Iris pigment epithelial cell (primary cell): Measurements from ENCODE around the gene TP53AIP1.

Source experiments
- DNase-seq: peaks from one replicate; pipeline ENCODE4 v3.0.0-alpha.2; 2011; ENCODE audit warnings: low read depth

The TP53AIP1 gene

GRCh38 chr11:128943428-128943976 is 831 bp upstream of the TP53AIP1 start:
- no peak for DNase-seq

DNA sequence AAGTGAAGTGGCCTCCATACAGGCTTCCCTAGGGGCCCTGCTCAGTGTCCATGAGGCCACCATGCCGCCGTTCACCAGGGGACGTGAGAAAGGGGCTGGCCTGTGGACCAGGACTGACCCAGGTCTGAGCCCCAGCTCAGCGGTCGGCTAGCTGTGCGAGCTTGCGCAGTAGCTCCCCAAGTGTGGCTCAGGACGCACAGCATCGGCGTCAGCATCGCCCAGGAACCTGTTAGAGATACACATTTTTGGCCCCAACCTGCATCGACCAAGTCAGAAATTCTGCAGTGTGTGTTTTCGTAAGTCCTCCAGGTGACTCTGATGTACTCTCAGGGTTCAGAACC is 429 bp downstream of the TP53AIP1 start:
- DNase-seq: no peak

GRCh38 chr11:128941573-128942271 is 949 bp downstream of the TP53AIP1 start:
- DNase-seq: no peak

DNA sequence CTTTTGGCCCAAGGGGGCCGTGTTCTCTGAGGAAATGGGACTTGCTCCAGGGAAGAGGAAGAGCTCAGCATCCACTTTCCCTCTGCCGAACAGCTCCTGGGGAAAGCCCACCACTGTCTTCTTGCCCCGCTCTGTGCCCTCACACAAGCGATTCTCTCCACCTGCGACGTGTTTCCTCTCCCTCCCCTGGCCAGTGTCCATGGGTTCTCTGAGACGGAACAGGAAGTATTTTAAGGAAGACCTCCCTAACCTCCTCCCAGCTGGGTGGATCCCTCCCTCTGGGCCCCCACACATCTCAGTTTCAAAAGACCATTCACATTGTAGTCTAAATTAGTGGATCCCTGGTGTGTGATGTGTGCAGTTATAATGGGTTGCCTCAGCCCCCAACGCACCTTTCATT is 1.6 kb downstream of the TP53AIP1 start:
- DNase-seq: no peak

GRCh38 chr11:128940603-128941002 is 2.1 kb downstream of the TP53AIP1 start:
- no peak for DNase-seq

- DNase-seq: no peak
These were observed 2.5 kb downstream of the TP53AIP1 start for GRCh38 chr11:128940156-128940555.

GRCh38 chr11:128939591-128939990 is 3.1 kb downstream of the TP53AIP1 start:
- DNase-seq: no peak

DNA sequence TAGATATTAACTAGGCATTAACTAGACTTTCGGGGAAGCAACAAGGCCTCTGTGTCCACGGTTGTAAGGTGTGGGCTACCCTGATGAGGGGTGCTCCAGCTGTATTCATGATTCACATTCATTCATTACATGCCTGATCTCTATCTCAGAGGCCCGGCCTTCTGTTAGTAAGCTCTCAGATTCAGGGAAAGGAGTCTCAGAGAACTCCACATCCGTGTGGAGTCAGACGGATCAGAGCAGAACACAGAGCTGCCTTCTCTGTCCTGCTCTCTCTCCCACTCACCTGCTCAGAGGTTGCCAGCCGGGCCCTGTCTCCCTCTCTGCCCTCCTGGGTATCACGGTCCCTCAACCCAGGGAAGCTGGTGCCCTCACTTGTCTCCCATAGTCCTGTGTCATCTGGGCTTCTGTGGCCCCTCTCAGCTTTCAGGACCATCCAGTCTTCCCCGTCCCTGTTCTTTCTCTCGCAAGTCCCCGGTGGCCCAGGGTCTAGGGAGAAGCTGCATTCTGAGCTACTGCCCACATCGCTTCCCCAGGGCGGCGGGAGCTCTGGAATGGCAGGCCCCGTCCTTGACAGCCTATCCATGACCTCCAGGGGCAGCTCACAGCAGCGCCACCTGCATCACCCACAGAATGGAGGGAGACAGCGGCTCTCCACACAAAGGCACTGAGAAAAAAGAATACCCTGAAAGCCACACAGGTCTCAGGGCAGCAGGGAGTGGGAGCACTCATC is 4.3 kb downstream of the TP53AIP1 start:
- no peak for DNase-seq

- DNase-seq: no peak
These were observed 5.2 kb downstream of the TP53AIP1 start for GRCh38 chr11:128937480-128937879.

DNA sequence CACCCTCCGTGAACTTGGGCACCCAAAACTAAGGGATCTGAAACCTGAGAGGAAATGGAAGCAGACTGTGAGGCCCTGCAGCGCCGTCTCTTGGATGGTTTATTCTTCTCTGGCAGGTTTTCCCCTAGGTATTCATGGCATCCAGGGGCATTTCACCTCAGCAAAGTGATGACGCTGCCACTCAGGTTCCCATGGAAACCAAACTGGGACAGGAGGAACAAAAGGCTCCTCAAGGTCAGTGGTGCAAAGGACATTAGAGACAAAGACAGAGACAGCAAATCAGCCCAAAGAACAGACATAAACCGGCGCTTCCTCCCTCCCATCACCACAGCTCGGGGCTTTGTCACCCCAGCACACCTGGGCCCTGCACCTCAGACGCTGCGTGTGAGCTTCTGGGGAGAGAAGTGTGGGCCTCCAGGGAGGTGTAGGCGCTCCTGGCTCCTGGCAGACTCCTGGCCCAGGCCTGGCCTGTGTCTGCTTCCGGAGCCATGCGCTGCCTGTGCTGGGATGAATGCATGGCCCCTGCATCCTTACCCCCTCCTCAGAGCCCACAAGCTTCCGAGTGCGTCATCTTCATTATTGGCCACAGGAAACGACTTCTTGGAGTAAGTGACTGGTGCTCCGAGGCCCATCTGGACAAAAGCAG is 5.9 kb downstream of the TP53AIP1 start:
- DNase-seq: no peak

GRCh38 chr11:128934926-128935325 is 7.7 kb downstream of the TP53AIP1 start:
- DNase-seq: no peak

DNA sequence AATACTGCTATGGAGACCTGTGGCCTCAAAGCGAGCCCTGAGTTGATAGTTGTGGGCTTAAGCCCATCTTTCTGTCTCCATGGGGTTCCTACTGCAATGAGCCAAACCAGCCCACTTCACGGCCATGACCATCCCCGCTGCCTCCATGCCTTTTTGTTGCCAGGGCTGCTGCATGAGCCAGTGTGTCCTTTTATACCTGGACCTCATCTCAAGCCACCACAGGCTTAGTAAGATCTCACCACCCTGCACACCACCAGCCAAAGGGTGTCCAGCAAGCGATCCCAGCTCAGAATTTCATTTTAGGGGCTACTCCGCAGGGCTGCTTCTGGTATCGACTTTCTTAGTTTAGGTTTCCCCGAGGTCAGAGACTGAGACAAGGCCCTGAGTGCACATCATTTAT is 8.3 kb downstream of the TP53AIP1 start:
- DNase-seq: no peak

DNA sequence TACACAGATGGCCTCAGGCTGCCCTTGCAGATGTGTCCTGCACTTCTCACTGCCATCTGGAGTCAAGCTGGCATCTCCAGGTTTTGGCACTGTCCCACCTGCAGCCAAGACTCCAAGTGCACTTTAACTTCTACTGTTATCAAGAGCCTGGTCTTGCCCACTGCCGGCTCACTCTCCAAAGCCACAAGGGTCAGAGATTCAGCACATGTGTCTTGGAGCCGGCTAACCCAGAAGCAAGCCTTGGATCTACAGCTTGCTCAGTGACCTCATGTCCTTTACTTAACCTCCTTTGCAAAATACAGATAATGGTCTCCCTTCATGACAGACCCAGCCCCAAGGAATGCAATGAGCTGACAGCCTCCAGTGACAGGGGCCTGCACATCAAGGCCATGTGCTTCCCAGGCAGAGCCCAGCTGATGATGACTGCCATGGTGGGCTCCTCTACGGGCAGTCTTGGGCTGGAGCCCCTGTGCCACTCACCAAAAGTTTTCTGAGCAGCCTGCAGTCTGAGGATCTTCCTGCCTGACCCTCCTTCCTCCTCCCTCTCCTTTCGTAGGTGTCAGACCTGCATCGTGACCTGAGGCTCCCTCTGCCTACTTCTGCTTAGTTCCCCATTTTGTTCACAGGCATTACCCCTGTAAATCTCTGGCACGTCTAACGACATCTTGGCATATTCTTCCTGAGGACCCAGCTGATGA is 9.0 kb downstream of the TP53AIP1 start:
- DNase-seq: no peak

DNA sequence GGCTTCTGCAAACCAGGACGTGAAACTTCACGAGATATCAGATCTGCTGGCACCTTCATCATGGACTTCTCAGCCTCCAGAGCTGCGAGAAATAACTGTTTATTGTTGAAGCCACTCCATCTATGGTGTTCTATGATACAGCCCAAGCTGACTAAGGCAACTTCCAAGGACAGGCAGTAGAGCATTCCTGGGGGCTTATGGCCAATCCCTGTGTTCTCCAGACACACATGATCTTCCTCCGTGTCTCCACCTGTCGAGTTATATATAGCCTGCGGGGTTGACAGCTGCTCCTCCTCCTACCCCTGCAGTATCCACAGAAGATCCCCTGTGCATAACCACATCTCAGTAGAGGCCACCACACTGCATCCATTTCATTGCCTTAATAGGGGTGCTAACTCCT is 11.0 kb downstream of the TP53AIP1 start:
- DNase-seq: no peak

DNA sequence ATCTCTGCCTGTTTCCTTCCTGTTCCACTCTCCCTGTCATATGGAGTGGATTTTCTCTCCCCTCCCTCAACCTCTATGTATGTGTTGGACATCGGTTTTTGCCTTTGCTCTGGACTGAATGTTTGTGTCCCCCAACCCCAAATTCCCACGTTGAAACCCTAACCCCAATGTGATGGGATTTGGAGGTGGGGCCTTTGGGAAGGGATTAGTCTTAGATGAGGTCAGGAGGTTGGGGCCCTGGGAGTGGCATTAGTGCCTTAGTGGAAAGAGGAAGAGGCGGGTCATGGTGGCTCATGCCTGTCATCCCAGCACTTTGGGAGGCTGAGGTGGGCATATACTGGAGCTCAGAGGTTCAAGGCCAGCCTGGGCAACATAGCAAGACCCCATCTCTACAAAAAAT is 11.6 kb downstream of the TP53AIP1 start:
- DNase-seq: no peak

DNA sequence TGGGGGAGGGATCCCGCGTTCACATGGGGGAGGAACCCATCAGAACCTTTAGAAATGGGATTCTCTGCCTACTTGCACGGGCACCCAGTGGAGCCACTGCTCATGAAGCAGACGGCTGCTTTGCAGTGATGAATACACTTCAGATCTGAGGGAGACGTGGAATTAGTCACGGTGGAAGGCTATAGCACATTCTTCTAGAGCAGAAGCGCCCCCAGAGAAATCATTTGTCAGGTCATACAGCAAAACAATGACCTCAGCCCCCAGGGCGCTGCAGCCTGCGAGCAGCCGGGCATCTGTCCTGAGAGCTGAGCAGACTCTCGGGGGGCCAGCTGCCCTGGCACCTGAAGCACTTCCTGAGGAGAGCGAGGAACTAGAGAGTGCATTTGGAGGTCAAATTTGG is 12.7 kb downstream of the TP53AIP1 start:
- peak; percentile 50 for DNase-seq

- DNase-seq: no peak
These were observed 13.2 kb downstream of the TP53AIP1 start for GRCh38 chr11:128929468-128929867.

GRCh38 chr11:128928400-128928799 is 14.3 kb downstream of the TP53AIP1 start:
- no peak for DNase-seq

DNA sequence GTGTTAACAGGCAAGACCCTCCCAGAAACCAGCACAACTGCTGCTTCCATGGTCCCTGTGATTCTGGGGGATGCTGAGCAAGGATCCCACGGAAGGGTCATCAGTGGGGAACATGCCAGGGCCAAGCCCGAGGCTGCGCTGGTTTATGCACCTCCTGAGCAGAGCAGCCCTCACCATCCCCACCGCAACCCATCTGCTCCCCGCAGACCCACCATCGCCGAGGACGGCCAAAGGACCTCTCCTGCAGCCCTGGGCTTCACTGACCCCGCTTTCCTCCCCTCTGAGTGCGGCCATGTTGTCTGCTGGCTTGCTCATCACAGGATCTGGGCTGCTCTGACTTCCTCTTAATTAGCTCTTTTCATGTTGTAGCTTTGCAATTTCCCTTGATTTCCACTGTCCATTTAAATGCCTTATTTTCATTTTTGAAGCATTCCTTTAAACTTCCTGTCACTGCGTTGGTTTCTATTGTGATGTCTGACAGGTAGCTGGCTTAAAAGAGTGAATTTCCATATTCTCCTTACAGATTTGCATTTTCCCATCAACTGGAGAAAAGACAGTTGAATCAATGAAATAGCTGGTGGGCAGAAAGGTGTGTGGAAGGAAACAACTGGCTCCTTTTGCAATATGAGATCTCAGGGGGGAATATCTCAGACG is 14.9 kb downstream of the TP53AIP1 start:
- DNase-seq: no peak

- no peak for DNase-seq
These were observed 15.6 kb downstream of the TP53AIP1 start for GRCh38 chr11:128927108-128927461.

DNA sequence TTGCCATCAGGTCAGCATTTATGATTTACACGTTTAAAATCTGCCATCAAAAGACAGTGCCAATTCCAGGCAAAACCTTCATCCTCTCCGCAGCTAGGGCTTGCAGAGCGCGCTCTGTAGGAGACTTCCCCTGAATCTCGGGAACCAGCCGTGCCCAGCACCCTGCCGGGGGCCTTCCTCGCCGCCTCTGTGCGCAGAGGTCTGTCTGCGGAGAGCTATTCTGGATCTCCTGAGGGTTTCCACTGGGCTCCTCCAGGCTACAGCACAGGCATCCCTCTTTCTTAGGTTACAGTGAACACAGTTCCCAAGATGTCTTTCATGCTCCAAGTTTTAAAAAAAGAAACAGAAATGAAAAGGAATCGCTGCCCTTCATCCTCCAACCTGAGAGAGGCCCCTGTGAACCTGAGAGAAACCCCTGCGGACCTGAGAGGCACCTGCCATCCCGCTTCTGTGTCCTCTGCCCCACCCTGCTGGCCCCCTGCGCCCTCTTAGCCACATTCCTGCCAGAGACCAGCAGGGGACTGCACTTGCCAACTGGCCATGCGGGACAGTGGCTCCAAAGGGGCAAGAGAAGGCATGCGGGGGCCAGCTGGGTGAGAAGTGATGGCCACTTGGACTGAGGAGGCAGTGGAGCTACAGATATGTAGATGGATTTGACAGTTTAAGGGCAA is 16.1 kb downstream of the TP53AIP1 start:
- no peak for DNase-seq

DNA sequence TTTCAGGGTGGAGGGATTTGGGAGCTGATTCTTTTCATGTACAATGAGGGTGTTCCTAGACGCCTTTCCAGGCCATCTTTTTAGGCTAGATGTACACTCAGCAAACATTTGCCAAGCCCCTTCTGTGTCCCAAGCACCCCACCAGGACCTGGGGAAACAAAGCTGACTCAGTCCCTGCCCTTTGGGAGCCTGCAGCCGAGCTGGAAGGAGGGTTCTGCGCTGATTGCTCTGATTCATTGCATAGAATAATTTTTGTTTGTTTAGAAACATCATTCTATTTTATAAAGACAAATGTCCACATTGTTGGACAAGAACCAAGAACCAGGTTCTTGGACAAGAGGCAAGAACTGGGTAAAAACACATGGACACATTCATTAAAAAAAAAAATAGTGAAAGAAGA is 16.7 kb downstream of the TP53AIP1 start:
- DNase-seq: no peak
